ENCODE data around the gene RERE. TPM values are rescaled to one million over a fixed set of nuclear protein-coding genes. Genes with fewer than 3 reads are reported as not detected.

Gene RERE
- total and polyA plus RNA-seq, 2 experiments from 2014 or later: 148 to 170 TPM

- no peak for TF ChIP-seq ETS1 (IDR thresholded peaks at IDR 0.05)
- TF ChIP-seq REST (IDR thresholded peaks at IDR 0.05; ENCODE audit: unreplicated experiment): no peak
- no peak for TF ChIP-seq EZH2phosphoT487 (IDR thresholded peaks at IDR 0.05; ENCODE audit: unreplicated experiment)
- no peak for TF ChIP-seq ZNF114 (CRISPR knock-in tag; IDR thresholded peaks at IDR 0.05)
- no peak for TF ChIP-seq NANOG (IDR thresholded peaks at IDR 0.05; ENCODE audit: borderline replicate concordance)
- no peak for TF ChIP-seq STAT1 (IDR thresholded peaks at IDR 0.05; ENCODE audit: unreplicated experiment)
- TF ChIP-seq JUNB (IDR thresholded peaks at IDR 0.05; ENCODE audit: unreplicated experiment): no peak
These were observed 284.3 kb downstream of the RERE start (continued) for GRCh38 chr1:8533124-8533523.

- H2AFZ ChIP-seq: no peak overlapping the region
- peaks cover 6% of the 10 kb centered on the region; the same call in 2 of the 3 replicates for H3K36me3 Mint-ChIP-seq (ENCODE audit: low read depth)
- peaks cover 9% of the 10 kb centered on the region for H4K20me1 ChIP-seq (replicated peaks; ENCODE audit: insufficient read depth)
- H3K27me3 Mint-ChIP-seq (ENCODE audit: insufficient read depth, low read depth, poor library complexity): peaks cover 4% of the 10 kb centered on the region
- no peaks in the 10 kb centered on the region for H3K9me2 ChIP-seq (ENCODE audit: insufficient read depth)
- no peak overlapping the region for H3K4me3 ChIP-seq
- peaks cover 48% of the 10 kb centered on the region for H3K79me2 ChIP-seq (replicated peaks; ENCODE audit: insufficient read depth)
- TF ChIP-seq EZH2phosphoT487 (IDR thresholded peaks at IDR 0.05; ENCODE audit: unreplicated experiment) (no peak), CREB1 (CRISPR knock-in tag; IDR thresholded peaks at IDR 0.05; ENCODE audit: low read depth) (no peak), ETS1 (IDR thresholded peaks at IDR 0.05) (no peak), ZNF462 (CRISPR knock-in tag; IDR thresholded peaks at IDR 0.05) (no peak), JUNB (IDR thresholded peaks at IDR 0.05; ENCODE audit: unreplicated experiment) (no peak), CTCF (conservative IDR thresholded peaks at IDR 0.05; ENCODE audit: low read depth in 2 of 2) (no peak), EZH2 (IDR thresholded peaks at IDR 0.05; ENCODE audit: low read depth, unreplicated experiment) (no peak)
- no peaks in the 10 kb centered on the region for H3K9me3 Mint-ChIP-seq
- no peak for ATAC-seq
- H3K27ac ChIP-seq (ENCODE audit: low read depth): no peak overlapping the region
- peaks cover 30% of the 10 kb centered on the region for H3K4me1 ChIP-seq (ENCODE audit: insufficient read depth)
- no peak overlapping the region for H3K4me3 Mint-ChIP-seq
- no peaks in the 10 kb centered on the region for H3K27me3 ChIP-seq (ENCODE audit: insufficient read depth)
- H3K27ac Mint-ChIP-seq: no peak overlapping the region
- no peaks in the 10 kb centered on the region; the same call in 1 of the 3 replicates for H3K4me1 Mint-ChIP-seq
- H3K36me3 ChIP-seq (ENCODE audit: insufficient read depth): no peaks in the 10 kb centered on the region
- no peak for DNase-seq (ENCODE audit: low spot score)
- no peaks in the 10 kb centered on the region for H3F3A ChIP-seq (replicated peaks; ENCODE audit: low read depth)
- H3K4me2 ChIP-seq: no peak overlapping the region
These were observed 287.5 kb downstream of the RERE start for GRCh38 chr1:8529901-8530300.
